ENCODE results near the gene GPR148.

The GPR148 gene

DNA sequence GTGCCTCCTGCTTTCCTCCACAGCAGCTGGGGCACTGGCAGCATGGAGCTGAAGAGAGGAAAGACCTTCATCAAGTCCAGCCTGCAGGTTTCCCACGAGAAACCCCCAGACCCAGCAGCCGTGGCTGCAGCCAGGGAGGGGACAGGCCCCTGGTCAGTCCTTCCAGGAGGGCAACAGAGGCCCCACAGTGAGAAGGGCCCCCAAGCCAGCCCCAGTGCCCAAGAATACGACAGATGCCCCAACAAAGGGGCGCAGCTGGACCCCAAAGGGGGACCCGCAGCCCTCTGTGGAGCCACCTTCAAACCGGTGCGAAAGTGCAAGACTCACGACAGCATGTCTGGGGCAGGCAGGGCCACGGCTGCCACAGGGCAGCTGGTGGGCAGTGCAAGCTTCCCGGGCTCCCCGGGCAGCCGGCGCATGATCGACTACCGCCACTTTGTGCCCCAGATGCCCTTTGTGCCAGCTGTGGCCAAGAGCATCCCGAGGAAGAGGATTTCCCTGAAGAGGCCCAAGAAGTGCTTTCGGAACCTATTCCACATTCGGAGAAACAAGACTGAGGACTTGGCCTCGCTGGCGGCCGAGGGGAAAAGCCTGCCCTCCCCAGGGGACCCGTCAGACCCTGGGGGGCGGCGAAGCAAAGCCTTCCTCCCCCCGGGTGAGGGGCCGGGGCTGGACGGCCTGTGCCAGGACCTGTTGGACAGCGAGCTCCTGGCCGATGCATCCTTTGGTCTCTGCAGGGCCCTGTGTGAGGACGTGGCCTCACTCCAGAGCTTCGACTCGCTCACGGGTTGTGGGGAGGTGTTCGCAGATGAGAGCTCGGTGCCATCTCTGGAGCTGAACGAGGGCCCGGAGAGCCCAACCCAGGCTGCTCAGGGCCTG, 33.4 kb downstream of the GPR148 start:
- TF ChIP-seq, protein P1, sequence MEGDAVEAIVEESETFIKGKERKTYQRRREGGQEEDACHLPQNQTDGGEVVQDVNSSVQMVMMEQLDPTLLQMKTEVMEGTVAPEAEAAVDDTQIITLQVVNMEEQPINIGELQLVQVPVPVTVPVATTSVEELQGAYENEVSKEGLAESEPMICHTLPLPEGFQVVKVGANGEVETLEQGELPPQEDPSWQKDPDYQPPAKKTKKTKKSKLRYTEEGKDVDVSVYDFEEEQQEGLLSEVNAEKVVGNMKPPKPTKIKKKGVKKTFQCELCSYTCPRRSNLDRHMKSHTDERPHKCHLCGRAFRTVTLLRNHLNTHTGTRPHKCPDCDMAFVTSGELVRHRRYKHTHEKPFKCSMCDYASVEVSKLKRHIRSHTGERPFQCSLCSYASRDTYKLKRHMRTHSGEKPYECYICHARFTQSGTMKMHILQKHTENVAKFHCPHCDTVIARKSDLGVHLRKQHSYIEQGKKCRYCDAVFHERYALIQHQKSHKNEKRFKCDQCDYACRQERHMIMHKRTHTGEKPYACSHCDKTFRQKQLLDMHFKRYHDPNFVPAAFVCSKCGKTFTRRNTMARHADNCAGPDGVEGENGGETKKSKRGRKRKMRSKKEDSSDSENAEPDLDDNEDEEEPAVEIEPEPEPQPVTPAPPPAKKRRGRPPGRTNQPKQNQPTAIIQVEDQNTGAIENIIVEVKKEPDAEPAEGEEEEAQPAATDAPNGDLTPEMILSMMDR (IDR thresholded peaks at IDR 0.05; ENCODE audit: insufficient read depth, low read depth, low read length, missing control alignments): no peak
- no peak for DNase-seq (ENCODE audit: low read depth)
- H3K4me3 ChIP-seq (ENCODE audit: low read length): no peak overlapping the region

DNA sequence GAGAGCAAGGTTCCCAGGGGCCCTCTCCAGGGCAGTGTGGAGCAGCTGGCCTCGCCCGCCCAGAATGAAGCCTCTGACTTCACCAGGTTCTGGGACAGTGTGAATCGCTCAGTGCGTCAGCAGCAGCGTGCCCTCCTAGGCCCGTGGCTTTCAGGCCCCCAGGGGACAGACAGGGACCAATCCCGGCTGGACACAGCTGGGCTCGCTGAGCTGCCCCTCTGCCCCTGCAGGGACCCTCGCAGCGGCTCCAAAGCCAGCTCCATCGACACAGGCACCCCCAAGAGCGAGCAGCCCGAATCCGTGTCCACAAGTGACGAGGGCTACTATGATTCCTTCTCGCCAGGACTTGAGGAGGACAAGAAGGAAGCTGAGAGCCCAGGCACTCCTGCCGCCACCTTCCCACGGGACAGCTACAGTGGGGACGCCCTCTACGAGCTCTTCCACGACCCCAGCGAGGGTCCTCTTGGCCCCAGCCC, 34.1 kb downstream of the GPR148 start:
- TF ChIP-seq, protein P1 (IDR thresholded peaks at IDR 0.05; ENCODE audit: insufficient read depth, low read depth, low read length, missing control alignments): no peak
- H3K4me3 ChIP-seq (ENCODE audit: low read length): no peak overlapping the region
- no peak for DNase-seq (ENCODE audit: low read depth)

DNA sequence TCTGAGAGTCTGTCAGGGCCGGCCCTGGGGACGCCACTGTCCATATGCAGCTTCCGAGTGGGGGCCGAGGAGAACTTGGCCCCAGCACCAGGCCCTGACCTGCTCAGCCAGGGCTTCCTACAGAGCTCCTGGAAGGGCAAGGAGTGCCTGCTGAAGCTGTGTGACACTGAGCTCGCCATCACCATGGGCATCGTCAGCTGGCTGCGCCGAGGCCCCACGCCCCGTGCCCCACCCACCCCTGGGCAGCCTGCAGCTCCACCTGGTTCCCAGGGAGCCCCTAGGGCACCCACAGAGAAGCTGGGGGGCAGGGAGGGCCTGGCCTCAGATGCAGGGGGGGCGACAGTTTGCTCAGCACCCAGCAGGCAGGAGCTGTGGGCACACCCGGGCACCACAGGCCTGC, 34.5 kb downstream of the GPR148 start:
- TF ChIP-seq, protein P1 (IDR thresholded peaks at IDR 0.05; ENCODE audit: insufficient read depth, low read depth, low read length, missing control alignments): no peak
- H3K4me3 ChIP-seq (ENCODE audit: low read length): no peak overlapping the region
- no peak for DNase-seq (ENCODE audit: low read depth)

DNA sequence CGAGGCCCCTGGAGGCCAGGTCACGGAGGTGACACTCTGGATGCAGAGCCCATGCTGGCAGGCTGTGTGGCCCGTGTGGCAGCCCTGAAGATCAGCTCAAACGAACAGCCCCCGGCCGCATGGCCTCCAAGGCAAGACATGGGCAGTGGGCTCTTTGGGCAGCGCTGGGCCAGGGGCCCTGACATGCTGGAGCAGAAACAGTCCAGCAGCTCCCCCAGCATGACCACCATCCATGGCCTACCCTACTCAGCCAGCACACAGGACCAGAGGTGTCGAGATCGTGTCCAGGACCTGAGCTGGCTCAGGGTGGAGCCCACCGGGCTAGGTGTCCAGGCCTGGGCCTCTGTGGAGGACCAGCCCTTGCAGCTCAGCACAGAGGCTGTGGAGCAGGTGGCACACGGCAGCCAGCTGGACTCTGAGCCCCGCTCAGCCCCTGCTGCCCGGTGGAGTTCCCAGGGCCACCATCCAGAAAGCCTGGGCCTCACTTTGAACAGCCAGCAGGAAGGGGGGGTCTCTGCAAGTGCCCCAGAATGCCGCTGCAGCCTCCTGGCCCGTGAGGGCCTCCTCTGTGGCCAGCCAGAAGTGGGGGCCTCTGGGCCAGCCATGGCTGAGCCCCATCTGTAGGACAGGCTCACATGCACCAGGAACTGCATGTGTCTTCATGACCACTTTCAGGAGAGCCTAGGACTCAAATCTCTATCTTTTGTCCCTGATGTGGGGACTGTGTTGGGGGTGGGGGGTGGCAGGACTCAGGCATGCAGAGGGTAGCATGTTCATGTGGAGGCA, 35.4 kb downstream of the GPR148 start:
- no peak for DNase-seq (ENCODE audit: low read depth)
- no peak overlapping the region for H3K4me3 ChIP-seq (ENCODE audit: low read length)
- TF ChIP-seq, protein P1 (IDR thresholded peaks at IDR 0.05; ENCODE audit: insufficient read depth, low read depth, low read length, missing control alignments): no peak

- no peak overlapping the region for H3K4me3 ChIP-seq (ENCODE audit: low read length)
- TF ChIP-seq, protein P1 (IDR thresholded peaks at IDR 0.05; ENCODE audit: insufficient read depth, low read depth, low read length, missing control alignments): no peak
- no peak for DNase-seq (ENCODE audit: low read depth)
Measured at GRCh38 chr2:130764821-130765115, 35.9 kb downstream of the GPR148 start.

DNA sequence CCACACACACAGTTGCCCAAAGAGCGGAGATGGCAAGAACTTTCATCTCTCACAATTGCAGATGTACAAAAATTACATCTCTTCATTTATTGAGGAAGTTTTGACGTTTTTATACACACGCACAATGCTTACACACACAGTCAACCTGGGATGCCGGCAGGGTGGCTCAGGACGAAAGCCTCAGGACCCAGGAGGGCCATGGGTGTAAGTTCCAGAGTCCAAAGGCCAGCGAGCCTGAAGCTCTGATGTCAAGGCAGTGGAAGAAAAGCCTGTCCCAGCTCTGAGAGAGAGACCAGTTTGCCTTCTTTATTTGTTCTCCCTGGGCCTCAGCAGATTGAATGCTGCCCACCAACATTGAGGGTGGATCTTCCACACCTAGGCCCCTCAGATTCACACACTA, 36.6 kb downstream of the GPR148 start:
- TF ChIP-seq, protein P1 (IDR thresholded peaks at IDR 0.05; ENCODE audit: insufficient read depth, low read depth, low read length, missing control alignments): no peak

More for the DNA sequence above, 36.6 kb downstream of the GPR148 start:
- no peak overlapping the region for H3K4me3 ChIP-seq (ENCODE audit: low read length)
- DNase-seq (ENCODE audit: low read depth): no peak

All from epithelial cell of esophagus (primary cell).